SK-N-MC (cell line): ENCODE measurements around the gene GLG1.

Experiments used
- DNase-seq: peaks from one replicate; pipeline ENCODE4 v3.0.0-alpha.2; 2011; ENCODE audit warnings: low read depth, low spot score
- H3K27ac ChIP-seq: fragments of 200-600 bp; sonication (generic); 2 replicates; pipeline ENCODE4 v1.5.1; 2016; ENCODE audit warnings: mixed run types
- H3K36me3 ChIP-seq: fragments of 200-600 bp; sonication (generic); 2 replicates; pipeline ENCODE4 v1.6.1; 2017; ENCODE audit warnings: antibody characterized with exemption, low read length, mixed read lengths; ENCODE audit not compliant: insufficient read depth
- H3K4me3 ChIP-seq: fragments of 200-600 bp; sonication (generic); 2 replicates; pipeline ENCODE4 v1.5.1; 2016
- H3K9ac ChIP-seq: fragments of 200-600 bp; sonication (generic); 2 replicates; pipeline ENCODE4 v1.8.0; 2017; ENCODE audit warnings: mixed run types, mixed read lengths; ENCODE audit not compliant: insufficient read length
- H3K9me3 ChIP-seq: fragments of 200-600 bp; sonication (generic); 2 replicates; pipeline ENCODE4 v1.6.1; 2017; ENCODE audit warnings: low read depth, mild to moderate bottlenecking, antibody characterized with exemption, low read length, moderate library complexity, mixed read lengths
- EZH2 ChIP-seq: fragments of 200-600 bp; sonication (generic); IDR thresholded peaks from one replicate; pipeline ENCODE4 v1.6.1; 2017; ENCODE audit warnings: antibody characterized with exemption
- FOXP2 ChIP-seq: optimal IDR thresholded peaks from 2 replicates; pipeline ENCODE3; 2011; ENCODE audit warnings: mild to moderate bottlenecking, moderate library complexity; ENCODE audit not compliant: insufficient read depth; ENCODE audit errors: extremely low read length, control extremely low read depth
- POLR2AphosphoS5 ChIP-seq: IDR thresholded peaks from 2 replicates; pipeline ENCODE4 v1.6.1; 2012; ENCODE audit warnings: mild to moderate bottlenecking, low read depth, low read length, borderline replicate concordance

The GLG1 gene

DNA sequence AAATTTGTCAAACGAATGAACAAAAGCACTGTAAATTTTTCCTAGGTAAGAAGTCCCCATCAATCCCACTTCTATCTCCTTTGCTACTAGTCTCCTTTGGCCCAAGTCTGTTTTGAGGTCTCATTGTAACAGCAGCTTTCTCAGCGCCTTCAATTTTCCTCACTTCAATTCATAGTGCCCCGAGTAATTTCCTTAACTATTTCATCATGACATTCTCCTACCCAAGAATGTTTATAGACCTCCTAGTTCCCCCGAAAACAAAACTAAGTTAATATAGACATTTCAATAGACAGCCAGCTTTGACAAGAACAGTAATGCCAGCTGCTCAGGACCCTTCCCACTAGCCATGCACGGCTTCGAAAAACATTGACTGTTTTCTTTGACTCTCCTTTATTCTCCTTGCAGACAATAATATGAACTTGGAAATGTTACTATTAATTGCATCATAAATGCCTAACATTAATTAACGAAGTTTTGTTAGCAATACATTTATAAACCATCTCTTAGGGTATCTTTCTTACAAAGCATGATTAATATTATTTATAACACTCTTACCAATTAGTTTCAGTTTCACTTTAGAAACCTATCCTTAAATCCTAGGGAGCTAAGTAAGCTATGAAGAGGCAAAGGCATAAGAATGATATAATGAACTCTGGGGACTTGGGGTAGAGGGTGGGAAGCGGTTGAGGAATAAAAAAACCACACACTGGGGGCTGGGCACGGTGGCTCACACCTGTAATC, 22.8 kb downstream of the GLG1 start:
- H3K27ac ChIP-seq, result peak overlapping the region; percentile 86
- H3K4me3 ChIP-seq, result peak overlapping the region; percentile 25; the same call in 1 of the 2 replicates
- no peak for DNase-seq
- TF ChIP-seq EZH2 (no peak), FOXP2 (no peak), POLR2AphosphoS5 (no peak)
- H3K9ac ChIP-seq, result peak overlapping the region; percentile 32
- H3K9me3 ChIP-seq, result no peaks in the 10 kb centered on the region
- peaks cover 15% of the 10 kb centered on the region for H3K36me3 ChIP-seq

DNA sequence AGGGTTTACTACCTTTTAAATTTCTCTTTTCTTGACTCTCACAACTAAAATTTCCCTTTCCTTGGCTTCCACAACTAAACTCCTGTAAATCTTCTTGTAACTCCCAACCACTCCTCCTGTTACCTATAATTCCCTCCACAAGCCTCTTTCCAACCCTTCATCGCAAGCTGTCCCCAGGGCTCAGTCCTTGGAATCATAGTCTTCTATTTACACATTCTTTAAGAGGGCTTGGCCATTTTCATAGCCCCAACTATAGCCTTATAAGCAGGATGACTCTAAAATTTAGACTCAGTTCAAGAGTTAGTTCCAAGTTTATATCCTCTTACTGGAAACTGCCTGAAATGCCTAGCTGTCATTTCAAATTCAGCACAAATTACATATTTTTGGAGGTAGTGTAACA, 23.9 kb downstream of the GLG1 start:
- no peak overlapping the region for H3K4me3 ChIP-seq
- H3K27ac ChIP-seq, result peak overlapping the region; percentile 77
- TF ChIP-seq POLR2AphosphoS5 (no peak), EZH2 (no peak), FOXP2 (no peak)
- no peak overlapping the region for H3K9ac ChIP-seq
- peaks cover 9% of the 10 kb centered on the region for H3K36me3 ChIP-seq
- no peaks in the 10 kb centered on the region for H3K9me3 ChIP-seq
- DNase-seq, result no peak

DNA sequence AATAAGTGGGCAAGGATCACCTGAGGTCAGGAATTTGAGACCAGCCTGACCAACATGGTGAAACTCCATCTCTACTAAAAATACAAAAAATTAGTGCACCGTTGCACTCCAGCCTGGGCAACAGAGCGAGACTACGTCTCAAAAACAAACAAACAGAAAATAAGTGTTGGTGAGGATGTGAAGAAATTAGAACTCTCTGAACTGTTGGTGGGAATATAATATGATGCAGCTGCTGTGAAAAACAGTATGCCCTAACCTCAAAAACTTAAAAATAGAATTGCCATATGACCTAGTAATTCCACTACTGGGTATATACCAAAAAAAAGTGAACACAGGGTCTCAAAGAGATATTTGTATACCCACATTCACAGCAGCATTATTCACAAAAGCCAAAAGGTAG, 26.1 kb downstream of the GLG1 start:
- H3K27ac ChIP-seq, result peak overlapping the region; percentile 63
- no peaks in the 10 kb centered on the region for H3K36me3 ChIP-seq
- TF ChIP-seq POLR2AphosphoS5, result no peak
- H3K4me3 ChIP-seq, result no peak overlapping the region
- H3K9ac ChIP-seq, result no peak overlapping the region
- H3K9me3 ChIP-seq, result no peaks in the 10 kb centered on the region
- DNase-seq, result no peak

DNA sequence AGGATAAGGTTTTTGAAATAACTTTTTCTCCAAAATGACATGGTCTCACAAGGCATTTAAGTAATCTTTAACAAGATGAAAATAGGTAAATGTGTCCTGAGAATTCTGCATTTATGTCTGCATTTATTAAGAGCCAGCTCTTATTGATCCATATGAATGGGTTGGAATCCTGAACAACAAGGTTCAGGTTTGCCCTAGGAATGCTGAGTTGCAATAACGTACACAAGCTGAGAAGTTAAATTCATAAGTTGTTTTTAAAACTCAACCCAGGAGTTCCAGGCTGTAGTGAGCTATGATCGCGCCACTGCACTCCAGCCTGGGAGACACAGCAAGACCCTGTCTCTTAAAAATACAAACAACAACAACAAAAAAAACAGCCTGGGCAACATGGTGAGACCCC, 28.1 kb downstream of the GLG1 start:
- Histone ChIP-seq H3K4me3 (no peak overlapping the region), H3K9ac (peak overlapping the region; percentile 15), H3K9me3 (no peaks in the 10 kb centered on the region), H3K27ac (peak overlapping the region; percentile 89), H3K36me3 (no peaks in the 10 kb centered on the region)
- TF ChIP-seq POLR2AphosphoS5 (no peak), EZH2 (no peak), FOXP2 (no peak)
- no peak for DNase-seq

DNA sequence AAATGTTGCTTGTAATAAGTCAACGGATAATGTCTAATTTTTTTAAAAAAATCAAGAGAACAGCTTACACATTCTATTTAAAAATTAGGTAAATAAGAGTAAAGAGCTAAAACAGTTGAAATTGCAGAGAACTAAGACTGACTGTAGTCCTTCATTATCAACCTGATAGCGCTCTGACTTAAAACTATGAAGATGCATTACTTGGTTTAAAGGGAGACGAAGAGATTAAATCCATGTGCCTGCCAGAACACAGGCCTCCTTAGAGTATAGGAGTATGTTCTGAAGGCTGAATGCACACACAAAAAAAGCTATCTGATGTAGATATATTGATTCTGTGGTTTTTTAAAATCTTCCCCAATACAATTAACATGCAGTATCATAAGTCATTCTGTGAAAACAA, 28.5 kb downstream of the GLG1 start:
- Histone ChIP-seq H3K36me3 (no peaks in the 10 kb centered on the region), H3K9ac (peak overlapping the region; percentile 15), H3K9me3 (no peaks in the 10 kb centered on the region), H3K27ac (peak overlapping the region; percentile 89), H3K4me3 (no peak overlapping the region; the same call in 1 of the 2 replicates)
- TF ChIP-seq EZH2, result no peak
- TF ChIP-seq FOXP2, result no peak
- TF ChIP-seq POLR2AphosphoS5, result no peak
- no peak for DNase-seq

DNA sequence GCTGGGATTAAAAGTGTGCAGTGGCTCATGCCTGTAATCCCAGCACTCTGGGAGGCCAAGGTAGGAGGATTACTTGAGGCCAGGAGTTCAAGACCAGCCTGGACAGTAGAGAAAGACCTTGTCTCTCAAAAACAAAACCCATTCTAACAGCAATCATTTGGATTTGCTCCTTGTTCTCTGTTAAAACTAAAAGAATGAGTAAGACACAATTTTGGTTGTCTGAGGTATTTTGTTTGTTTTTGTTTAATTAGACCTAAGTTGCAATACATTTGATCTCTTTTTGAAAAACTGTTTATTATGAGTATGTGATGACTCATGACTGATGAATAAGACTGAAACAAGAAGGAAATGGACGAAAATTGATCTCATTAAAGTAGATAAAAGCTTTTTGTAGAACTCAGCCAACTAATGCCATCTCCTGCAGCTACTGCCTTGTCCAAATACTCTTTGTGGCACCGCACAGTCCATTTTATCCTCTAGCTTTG, 29.0 kb downstream of the GLG1 start:
- no peak for DNase-seq
- H3K36me3 ChIP-seq, result no peaks in the 10 kb centered on the region
- H3K4me3 ChIP-seq, result no peak overlapping the region
- H3K27ac ChIP-seq, result peak overlapping the region; percentile 89
- TF ChIP-seq EZH2, result no peak
- no peak for TF ChIP-seq POLR2AphosphoS5
- TF ChIP-seq FOXP2, result no peak
- H3K9me3 ChIP-seq, result no peaks in the 10 kb centered on the region
- no peak overlapping the region for H3K9ac ChIP-seq

DNA sequence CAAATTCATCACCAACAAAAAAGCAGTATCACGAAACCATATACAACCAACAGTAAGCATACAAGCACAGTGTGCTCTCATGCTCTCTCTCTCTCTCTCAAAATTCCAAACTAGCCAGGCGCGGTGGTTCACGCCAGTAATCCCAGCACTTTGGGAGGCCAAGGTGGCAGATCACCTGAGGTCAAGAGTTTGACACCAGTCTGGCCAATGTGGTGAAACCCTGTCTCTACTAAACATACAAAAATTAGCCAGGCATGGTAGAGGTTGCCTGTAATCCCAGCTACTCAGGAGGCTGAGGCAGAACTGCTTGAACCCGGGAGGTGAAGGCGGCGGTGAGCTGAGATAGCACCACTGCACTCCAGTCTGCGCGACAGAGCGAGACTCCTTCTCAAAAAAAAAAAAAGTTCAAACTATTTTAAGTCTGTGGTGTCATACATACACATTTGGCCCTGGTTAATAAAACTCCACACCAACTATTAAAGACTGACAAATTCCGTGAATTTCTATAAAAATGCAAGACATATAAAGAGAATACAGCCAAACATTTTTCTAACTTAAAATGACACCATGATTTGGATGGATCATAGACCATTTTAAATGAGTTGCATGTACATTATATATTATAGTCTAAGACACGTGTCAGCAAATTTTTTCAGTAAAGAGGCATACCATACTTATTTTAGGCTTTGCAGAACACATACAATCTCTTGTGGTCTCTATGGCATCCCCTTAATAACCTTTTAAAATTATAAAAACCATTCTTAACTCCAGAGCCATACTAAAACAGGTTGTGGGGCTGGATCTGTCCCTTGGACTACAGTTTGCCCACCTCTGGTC, 30.9 kb downstream of the GLG1 start:
- TF ChIP-seq EZH2, result no peak
- TF ChIP-seq FOXP2, result no peak
- TF ChIP-seq POLR2AphosphoS5, result no peak
- no peak overlapping the region for H3K9ac ChIP-seq
- no peaks in the 10 kb centered on the region for H3K36me3 ChIP-seq
- H3K9me3 ChIP-seq, result no peaks in the 10 kb centered on the region
- DNase-seq, result no peak
- peak overlapping the region; percentile 18 for H3K4me3 ChIP-seq
- H3K27ac ChIP-seq, result peak overlapping the region; percentile 89

DNA sequence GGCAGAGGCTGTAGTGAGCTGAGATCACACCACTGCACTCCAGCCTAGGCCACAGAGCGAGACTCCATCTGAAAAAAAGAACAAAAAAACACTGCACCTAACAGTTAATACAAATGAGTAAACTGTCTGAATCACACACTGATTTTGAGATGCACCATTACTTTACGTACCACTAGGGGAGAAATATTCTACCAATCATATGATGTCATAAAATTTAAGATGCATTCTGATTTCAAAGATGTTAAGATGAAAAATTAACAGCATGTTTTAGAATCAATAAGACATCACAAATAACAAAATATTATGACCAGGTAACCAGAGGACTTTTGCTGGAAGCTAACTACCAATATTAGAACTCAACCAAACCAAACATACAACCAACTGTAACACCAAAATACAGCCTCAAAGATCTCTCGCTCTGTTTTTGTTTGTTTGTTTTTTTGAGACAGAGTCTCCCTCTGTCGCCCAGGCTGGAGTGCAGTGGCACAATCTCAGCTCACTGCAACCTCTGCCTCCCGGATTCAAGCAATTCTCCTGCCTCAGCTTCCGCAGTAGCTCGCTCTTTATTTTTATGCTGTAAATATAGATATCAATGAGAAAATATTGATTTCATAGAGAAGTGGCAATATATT, 31.6 kb downstream of the GLG1 start:
- no peak overlapping the region for H3K4me3 ChIP-seq
- H3K9me3 ChIP-seq, result no peaks in the 10 kb centered on the region
- TF ChIP-seq EZH2 (no peak), POLR2AphosphoS5 (no peak), FOXP2 (no peak)
- no peak for DNase-seq
- H3K36me3 ChIP-seq, result no peaks in the 10 kb centered on the region
- H3K27ac ChIP-seq, result peak overlapping the region; percentile 89
- no peak overlapping the region for H3K9ac ChIP-seq
